Measurements from ENCODE around the gene CRYAA.
"Not testable (repeated sequence)": the region's sequence is repeated elsewhere in the genome, so short reads cannot be mapped to it uniquely, and the experiment has no call there.

Gene CRYAA

GRCh38 chr21:43168708-43169107 lies at the start of gene CRYAA:
CRYAA (plus strand) TSS chr21:43169008; CDS start chr21:43169100, 92 bp downstream.
- not testable (repeated sequence) for H3K9me3 Mint-ChIP-seq; H3K27ac Mint-ChIP-seq; H3K36me3 Mint-ChIP-seq (ENCODE audit: low read depth); H3K4me3 Mint-ChIP-seq; H3K27me3 Mint-ChIP-seq; H3K4me1 Mint-ChIP-seq (ENCODE audit: low read depth)

GRCh38 chr21:43130094-43130493 lies 38.7 kb upstream of the CRYAA start:
- H3K9me3 Mint-ChIP-seq; H3K4me1 Mint-ChIP-seq (ENCODE audit: low read depth); H3K27ac Mint-ChIP-seq; H3K36me3 Mint-ChIP-seq (ENCODE audit: low read depth); H3K27me3 Mint-ChIP-seq; H3K4me3 Mint-ChIP-seq: not testable (repeated sequence)

DNA sequence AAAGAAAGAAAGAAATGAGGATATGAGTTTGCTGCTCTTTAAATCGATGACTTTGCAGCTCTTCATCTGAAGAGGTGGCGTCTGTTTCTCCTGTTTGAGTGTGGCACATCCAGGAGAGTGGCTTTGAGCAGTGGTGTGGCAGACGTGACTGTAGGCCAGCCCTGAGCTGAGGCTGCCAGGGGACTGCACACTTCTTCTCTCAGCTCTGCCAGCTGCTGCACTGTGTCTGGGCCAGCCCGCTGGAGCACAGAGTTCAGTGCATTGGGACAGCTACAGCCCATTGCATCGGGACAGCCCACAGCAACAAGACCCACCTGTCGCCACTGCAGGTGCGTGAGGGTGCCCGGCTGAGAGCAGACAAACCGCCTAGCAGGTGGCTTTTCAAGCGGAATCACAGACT lies 34.3 kb upstream of the CRYAA start:
- not testable (repeated sequence) for H3K27ac Mint-ChIP-seq; H3K9me3 Mint-ChIP-seq; H3K36me3 Mint-ChIP-seq (ENCODE audit: low read depth); H3K4me1 Mint-ChIP-seq (ENCODE audit: low read depth); H3K4me3 Mint-ChIP-seq; H3K27me3 Mint-ChIP-seq

DNA sequence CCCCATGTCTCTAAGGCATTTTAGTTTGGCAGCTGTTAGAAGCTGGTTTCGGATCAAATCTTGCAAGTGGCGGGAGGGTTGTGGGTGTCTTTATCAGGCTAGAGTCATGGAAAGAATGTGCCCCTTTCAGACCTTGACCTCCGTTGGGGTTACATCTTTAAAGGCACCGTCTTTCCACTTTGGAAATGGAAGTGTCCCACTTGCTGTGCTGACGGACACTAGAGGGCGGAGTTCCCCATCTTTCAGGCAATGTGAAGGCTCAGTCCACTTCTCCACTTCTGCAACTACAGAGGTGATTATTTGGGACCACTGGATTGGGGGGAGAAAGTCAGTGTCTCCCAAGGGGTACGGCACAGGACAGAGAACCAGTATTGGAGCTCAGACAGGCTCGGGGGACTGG lies 29.9 kb upstream of the CRYAA start:
- H3K4me3 Mint-ChIP-seq; H3K4me1 Mint-ChIP-seq (ENCODE audit: low read depth); H3K27me3 Mint-ChIP-seq; H3K36me3 Mint-ChIP-seq (ENCODE audit: low read depth); H3K27ac Mint-ChIP-seq; H3K9me3 Mint-ChIP-seq: not testable (repeated sequence)

GRCh38 chr21:43141407-43141806 lies 27.4 kb upstream of the CRYAA start:
- H3K4me3 Mint-ChIP-seq; H3K27ac Mint-ChIP-seq; H3K36me3 Mint-ChIP-seq (ENCODE audit: low read depth); H3K9me3 Mint-ChIP-seq; H3K27me3 Mint-ChIP-seq; H3K4me1 Mint-ChIP-seq (ENCODE audit: low read depth): not testable (repeated sequence)

DNA sequence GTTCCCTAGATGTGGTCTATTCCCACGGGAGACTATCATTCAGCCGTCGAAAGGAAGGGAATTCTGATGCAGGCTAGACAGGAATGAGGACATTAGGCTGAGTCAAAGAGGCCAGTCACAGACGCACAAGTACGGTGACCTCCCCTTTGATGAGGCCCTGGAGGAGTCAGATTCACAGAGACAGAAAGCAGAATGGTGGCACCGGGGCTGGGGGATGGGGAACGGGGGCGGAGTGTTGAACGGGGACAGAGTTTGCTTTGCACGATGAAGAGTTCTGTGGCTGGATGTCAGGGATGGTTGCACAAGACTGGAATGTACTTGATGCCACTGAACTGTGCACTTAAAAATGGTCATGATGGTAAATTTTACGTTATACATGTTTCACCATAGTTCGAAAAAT lies 22.2 kb upstream of the CRYAA start:
- not testable (repeated sequence) for H3K27ac Mint-ChIP-seq; H3K4me3 Mint-ChIP-seq; H3K4me1 Mint-ChIP-seq (ENCODE audit: low read depth); H3K9me3 Mint-ChIP-seq; H3K27me3 Mint-ChIP-seq; H3K36me3 Mint-ChIP-seq (ENCODE audit: low read depth)

DNA sequence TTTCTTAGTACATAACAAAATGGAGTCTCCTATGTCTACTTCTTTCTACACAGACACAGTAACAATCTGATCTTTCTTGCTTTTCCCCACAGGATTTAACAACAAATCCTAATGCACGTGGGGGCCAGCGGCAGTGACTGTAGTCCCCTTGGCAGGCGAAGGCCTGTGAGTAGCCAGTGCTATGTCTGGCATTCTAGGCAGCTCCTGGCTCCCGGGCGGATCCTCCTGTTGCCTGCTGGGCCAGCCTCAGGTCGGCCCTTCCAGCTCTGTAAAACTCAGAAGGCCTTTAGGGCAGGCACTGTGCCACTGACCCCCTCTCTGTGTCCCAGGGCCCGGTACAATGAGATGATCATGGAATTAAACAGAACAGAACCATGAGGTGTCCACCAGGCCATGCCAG lies 20.8 kb upstream of the CRYAA start:
- H3K9me3 Mint-ChIP-seq; H3K27ac Mint-ChIP-seq; H3K27me3 Mint-ChIP-seq; H3K4me1 Mint-ChIP-seq (ENCODE audit: low read depth); H3K36me3 Mint-ChIP-seq (ENCODE audit: low read depth); H3K4me3 Mint-ChIP-seq: not testable (repeated sequence)

DNA sequence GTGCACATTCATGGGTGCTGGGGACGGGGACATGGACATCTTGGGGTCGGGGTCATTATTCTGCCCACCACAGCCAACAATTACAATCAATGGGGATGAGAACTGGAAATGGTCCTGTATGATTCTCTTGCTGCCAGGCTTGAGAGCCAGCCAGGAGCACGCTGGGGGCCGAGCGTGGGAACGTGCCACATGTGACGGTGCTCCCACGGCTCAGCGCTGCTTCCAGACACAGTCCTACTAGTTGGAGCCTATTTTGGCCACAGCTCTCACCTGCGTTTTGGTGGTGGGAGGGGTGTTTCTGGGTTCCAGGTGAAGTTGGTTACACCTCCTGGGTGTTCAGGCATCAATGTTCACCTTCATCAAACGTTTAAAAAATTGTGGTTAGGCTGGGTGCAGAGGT lies 19.5 kb upstream of the CRYAA start:
- H3K27me3 Mint-ChIP-seq; H3K36me3 Mint-ChIP-seq (ENCODE audit: low read depth); H3K4me3 Mint-ChIP-seq; H3K4me1 Mint-ChIP-seq (ENCODE audit: low read depth); H3K27ac Mint-ChIP-seq; H3K9me3 Mint-ChIP-seq: not testable (repeated sequence)

- H3K9me3 Mint-ChIP-seq; H3K27me3 Mint-ChIP-seq; H3K36me3 Mint-ChIP-seq (ENCODE audit: low read depth): not testable (repeated sequence)
Measured at GRCh38 chr21:43153601-43154000, 15.2 kb upstream of the CRYAA start.

DNA sequence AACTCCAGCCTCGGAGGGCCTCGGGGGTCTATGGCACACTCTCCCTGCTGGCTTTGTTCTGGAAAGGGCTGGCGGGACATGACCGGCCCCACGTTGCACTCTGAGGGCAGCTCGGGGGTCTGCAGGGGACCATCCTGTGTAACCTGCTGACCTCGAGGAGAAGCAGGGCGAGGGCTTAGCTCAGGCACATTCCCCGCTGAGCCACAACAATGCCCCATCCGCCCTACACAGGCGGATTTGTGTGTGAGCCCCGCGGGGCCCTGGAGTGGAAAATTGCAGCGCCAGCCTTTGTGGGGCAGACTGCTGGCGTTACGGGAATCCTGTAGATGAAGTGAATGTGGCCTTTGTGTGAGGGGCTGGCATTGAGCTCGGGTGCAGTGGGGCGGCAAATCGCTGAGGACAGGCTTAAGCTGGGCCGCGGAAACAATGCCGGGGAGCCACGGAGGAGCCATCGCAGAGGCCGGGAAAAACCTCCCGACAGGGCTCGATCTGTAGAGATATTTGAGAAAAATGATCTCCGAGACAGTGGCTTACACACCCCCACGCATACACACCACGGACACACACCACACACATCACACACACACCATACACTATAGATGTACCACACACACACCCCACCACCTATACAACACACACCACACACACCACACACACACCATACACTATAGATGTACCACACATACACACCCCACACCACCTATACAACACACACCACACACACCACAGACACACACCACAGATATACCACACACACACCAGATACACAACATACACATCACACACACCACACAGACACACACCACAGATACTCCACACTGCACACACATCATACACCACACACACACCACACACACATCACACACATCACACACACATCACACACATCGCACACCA lies 9.3 kb upstream of the CRYAA start:
- H3K4me3 Mint-ChIP-seq; H3K36me3 Mint-ChIP-seq (ENCODE audit: low read depth); H3K27me3 Mint-ChIP-seq; H3K4me1 Mint-ChIP-seq (ENCODE audit: low read depth); H3K9me3 Mint-ChIP-seq; H3K27ac Mint-ChIP-seq: not testable (repeated sequence)

More at GRCh38 chr21:43153601-43154000, 15.2 kb upstream of the CRYAA start:
- not testable (repeated sequence) for H3K4me3 Mint-ChIP-seq; H3K4me1 Mint-ChIP-seq (ENCODE audit: low read depth); H3K27ac Mint-ChIP-seq

DNA sequence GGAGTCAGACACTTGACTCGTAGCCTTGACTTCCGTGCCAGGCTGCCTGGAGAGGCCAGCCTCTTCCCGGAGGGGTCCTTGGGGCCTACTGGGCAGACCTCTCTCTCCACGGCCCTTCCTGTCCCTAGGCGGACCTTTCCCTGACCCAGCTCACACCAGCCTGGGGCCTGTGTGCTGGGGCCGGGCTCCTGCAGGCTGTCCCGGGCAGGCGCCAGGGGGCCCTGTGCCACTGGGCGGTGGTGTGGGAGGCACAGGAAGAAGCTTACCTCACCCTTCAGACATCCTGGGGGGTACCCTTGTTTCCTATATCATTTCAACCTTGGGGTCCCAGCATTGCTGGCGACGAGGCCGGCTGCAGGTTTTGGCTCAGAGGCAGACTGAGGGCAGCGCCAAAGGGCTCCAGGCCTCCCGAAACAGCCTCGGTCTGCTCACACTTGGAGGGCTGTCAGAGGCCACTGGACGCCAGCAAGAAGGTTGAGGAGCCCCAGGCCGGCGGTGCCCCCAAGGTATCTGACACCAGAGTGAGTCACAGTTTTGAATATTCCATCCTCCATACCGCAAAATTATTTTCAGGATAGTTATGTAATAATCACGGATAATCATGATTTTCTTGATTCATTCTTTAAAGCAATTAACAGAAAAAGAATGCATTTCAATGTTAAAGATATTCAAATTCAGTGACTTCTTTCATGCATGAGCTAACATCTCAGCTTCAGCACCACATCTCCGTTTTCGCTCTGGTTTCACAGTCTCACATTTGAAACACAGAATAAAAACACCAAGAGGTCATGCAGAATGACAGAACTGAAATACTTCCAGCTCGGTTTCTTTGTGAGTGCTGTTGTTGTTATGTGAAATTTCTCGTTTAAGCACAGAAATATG lies 6.7 kb upstream of the CRYAA start:
- not testable (repeated sequence) for H3K9me3 Mint-ChIP-seq; H3K27ac Mint-ChIP-seq; H3K4me3 Mint-ChIP-seq; H3K36me3 Mint-ChIP-seq (ENCODE audit: low read depth); H3K4me1 Mint-ChIP-seq (ENCODE audit: low read depth); H3K27me3 Mint-ChIP-seq

GRCh38 chr21:43162708-43163205 lies 6.1 kb upstream of the CRYAA start:
- not testable (repeated sequence) for H3K27me3 Mint-ChIP-seq; H3K9me3 Mint-ChIP-seq; H3K4me1 Mint-ChIP-seq (ENCODE audit: low read depth); H3K36me3 Mint-ChIP-seq (ENCODE audit: low read depth); H3K4me3 Mint-ChIP-seq; H3K27ac Mint-ChIP-seq

DNA sequence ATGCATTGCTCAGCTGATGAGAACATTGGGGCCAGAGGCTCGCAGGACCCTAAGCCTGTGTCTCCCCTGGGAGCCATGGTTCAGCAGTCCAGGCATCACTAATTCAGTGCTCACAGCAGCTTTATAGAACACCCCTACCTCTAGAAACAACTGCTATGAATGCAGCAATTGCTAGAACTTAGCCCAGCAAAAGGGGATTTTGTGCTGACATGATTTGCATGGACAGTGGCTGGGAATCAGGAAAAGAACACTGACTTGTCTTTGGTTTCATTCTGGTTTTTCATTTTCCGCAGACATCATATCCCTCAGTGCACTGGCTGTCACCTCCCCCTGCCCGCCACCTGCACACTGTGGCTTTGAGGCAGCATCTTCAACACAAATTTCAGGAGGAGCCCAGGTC lies 4.0 kb upstream of the CRYAA start:
- not testable (repeated sequence) for H3K9me3 Mint-ChIP-seq; H3K4me3 Mint-ChIP-seq; H3K27me3 Mint-ChIP-seq; H3K27ac Mint-ChIP-seq; H3K4me1 Mint-ChIP-seq (ENCODE audit: low read depth); H3K36me3 Mint-ChIP-seq (ENCODE audit: low read depth)

DNA sequence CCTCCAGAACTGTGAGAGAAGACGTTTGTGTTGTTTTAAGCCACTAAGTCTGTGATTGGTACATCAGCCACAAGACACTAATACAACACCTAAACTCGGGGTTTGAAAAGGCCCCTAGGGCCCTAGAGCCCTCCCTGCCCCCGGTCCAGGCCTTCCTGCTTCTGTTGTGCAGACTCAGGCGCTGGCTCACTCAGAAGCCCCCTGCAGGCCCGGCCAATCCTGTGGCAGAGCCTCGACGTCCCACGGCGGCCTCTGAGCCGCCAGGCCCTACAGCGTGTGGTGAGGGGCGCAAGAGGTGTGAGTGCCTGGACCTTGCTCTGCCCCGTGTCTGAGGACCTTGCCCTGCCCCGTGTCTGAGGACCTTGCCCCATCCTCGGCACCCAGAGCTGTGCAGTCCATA lies 3.1 kb upstream of the CRYAA start:
- not testable (repeated sequence) for H3K9me3 Mint-ChIP-seq

GRCh38 chr21:43169230-43169886 lies 550 bp downstream of the CRYAA start:
- not testable (repeated sequence) for H3K27me3 Mint-ChIP-seq; H3K4me3 Mint-ChIP-seq; H3K36me3 Mint-ChIP-seq (ENCODE audit: low read depth); H3K9me3 Mint-ChIP-seq; H3K27ac Mint-ChIP-seq; H3K4me1 Mint-ChIP-seq (ENCODE audit: low read depth)

More for the DNA sequence above, 3.1 kb upstream of the CRYAA start:
- not testable (repeated sequence) for H3K4me1 Mint-ChIP-seq (ENCODE audit: low read depth); H3K36me3 Mint-ChIP-seq (ENCODE audit: low read depth); H3K27me3 Mint-ChIP-seq; H3K27ac Mint-ChIP-seq; H3K4me3 Mint-ChIP-seq

Data from stimulated activated naive CD8-positive, alpha-beta T cell treated with anti-CD3 and anti-CD28 coated beads, Interleukin-15, Interleukin-2, amounts not matched to agents 100 ng/mL and 50 ng/mL, for 24 hours (primary cell).